GM21786 (cell line): Measurements from ENCODE around the gene LRFN5.
"Not testable (repeated sequence)": the region's sequence is repeated elsewhere in the genome, so short reads cannot be mapped to it uniquely, and the experiment has no call there.

Experiments
- ATAC-seq: cut with Tn5 transposase; IDR thresholded peaks from one replicate; pipeline ENCODE4 v1.9.1; 2021; ENCODE audit not compliant: unreplicated experiment

LRFN5 gene

DNA sequence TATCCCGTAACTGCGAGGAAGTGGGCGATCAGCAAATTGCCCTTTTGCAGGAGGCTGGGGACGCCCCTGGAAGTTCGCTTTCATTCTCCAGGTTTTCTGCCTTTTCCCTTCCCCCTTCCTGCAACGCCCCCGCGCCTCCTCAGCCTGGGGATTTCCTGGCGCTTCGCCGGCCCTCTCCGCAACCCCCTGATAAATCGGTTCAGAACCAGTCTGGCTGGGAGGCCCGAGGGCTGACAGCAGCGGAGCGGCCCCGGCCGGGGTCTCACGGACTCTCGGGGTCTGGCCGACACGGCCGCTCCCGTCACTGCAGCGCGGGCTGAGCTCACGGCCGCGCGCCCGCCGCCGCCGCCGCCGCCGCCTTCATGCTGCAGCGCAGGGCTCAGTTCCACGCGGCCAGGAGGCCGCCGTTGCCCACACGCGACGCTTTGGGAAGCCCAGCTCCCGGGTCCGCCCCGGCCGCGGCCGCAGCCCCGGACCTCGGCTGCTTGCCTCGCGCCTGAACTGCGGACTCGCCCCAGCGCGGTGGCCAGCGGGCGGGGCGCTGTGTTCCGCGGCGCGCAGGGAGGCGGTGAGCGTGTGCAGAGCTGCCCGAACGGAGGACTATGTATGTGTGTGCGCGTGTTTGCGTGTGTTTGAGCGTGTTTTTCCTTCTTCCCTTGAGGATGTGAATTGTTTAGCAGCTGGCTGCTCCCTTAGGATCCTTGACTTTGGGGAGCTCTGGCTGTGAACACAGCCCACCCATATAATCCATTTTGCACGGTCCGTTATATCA is at the start of gene LRFN5:
Gene LRFN5 (plus strand): TSS at position 345 of the 772 bp plus-strand sequence.
- ATAC-seq = no peak

DNA sequence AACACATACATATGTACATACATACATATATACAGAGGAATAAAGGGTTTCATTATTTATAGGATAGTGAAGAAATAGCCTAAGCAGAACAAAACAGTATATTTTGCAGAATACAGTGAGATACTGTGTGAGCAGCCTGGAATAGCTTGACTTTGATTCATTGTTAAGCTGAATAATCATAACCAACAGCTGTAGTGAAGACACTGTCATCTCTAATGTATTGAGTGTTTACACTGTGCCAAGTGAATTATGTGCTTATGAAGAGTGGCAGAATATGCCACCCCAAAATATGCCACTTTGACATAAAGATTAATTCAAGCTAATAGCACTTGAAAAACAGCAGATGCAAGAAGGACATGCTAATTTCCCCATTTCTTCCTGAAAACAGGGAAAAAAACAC is 48.2 kb upstream of the LRFN5 start:
- no peak for ATAC-seq

DNA sequence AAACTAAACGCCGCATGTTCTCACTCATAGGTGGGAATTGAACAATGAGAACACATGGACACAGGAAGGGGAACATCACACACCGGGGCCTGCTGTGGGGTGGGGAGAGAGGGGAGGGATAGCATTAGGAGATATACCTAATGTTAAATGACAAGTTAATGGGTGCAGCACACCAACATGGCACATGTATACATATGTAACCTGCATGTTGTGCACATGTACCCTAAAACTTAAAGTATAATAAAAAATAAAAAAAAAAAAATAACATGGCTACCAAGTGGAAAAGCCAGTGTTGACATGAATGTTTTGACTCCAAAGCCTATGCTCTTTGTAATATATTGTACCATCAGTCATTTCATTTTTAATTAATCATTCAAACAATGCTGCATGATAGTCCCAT is 39.8 kb upstream of the LRFN5 start:
- ATAC-seq = not testable (repeated sequence)

DNA sequence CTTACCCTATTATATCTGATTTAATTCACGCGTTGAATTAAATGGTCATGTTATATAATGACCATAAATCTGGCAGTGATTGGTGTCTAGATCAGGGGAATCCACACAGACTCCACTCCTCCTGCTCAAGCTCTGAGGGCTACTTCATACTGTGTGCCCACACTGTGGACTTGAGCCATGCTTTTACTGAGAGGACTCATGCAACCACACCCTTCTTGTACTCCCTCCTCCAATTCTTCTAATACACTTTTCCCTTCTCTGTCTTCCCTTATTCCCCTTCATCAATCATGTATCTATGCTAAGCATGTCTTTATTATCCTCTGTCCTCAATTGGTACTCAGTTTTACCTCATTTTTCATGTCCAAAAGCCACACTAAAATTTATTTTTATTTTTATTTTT is 37.7 kb upstream of the LRFN5 start:
- no peak for ATAC-seq

DNA sequence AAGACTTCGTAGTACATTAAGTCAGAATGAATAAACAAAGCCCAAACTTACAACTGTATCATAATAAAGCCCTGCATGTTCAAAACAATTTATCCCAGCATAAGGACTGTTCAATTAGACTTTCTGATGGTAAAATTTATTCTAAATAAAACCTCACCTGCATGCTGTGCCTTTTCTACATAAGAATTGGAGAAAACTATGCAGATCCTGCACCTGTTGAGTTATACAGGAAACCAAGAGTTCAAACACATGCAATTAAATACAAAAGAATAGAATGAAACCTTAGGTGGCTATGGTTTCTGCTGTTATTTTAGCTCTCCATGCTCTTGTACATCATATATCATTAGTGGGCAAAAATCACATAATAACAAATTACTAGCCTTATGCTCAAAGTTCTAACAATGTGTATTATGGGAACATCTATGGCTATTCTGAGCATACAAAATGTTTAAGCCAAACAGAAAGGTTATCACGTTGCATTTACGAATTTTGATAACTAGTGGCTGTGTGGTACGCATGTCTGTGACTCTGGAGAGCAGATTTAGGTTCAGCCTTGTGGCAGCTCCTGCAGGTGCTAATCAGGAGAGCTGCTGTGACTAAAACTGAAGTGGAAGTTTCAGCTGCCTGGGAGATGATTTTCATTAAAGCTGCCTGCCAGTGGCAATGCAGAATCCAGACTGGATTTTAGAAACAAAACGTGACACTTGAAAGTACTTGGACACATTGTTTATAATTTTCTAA is 36.1 kb upstream of the LRFN5 start:
- ATAC-seq = no peak

DNA sequence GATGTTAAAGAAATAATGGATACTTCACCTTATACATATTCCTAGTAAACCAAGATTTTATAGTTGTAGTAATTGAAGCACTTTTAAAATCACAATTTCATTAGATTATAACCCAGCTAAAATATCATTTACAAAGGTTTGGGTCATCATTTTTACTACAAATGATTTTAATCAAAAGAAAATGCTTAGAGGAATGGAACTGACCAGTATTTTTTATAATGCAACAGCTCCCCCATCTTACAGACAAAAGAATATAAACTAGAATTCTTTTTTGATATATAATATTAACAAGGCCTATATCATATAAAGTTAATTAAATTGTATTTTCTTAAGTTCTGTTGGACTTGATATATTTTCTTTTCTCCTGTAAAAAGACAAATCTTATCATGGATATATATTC is 20.4 kb upstream of the LRFN5 start:
- no peak for ATAC-seq

DNA sequence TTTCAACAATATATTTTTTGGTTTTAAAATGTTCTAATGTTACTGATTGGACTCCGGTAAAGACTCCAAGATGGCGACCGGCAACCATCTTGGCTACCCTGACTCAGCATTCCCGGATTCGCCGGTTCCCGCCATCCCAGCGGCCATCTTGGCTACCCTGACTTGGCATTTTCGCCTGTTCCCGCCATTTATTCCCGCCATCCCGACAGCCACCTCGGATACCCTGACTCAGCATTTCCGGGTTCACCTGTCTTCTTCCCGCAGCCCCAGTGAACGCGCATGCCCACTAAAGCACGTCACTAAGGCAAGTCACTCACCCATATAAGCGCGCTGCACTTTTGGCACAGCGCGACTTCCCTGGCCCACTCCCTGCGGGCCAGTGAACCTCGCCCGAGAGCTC is 9.0 kb upstream of the LRFN5 start:
- no peak for ATAC-seq

DNA sequence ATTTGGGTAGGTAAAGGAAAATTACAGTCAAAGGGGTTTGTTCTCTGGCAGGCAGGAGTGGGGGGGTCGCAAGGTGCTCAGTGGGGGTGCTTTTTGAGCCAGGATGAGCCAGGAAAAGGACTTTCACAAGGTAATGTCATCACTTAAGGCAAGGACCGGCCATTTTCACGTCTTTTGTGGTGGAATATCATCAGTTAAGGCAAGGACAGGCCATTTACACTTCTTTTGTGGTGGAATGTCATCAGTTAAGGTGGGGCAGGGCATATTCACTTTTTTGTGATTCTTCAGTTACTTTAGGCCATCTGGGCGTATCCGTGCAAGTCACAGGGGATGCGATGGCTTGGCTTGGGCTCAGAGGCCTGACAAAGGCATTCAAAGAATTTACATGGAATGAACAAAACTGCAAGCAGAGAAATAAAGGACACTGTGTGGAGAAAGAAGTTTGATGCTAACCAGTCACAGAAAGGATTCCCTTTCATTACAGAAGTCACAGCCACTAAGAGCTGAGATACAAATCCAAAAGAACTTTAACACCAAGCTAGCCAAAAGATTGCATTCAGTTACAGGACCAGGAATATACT is 6.8 kb upstream of the LRFN5 start:
- ATAC-seq = not testable (repeated sequence)

DNA sequence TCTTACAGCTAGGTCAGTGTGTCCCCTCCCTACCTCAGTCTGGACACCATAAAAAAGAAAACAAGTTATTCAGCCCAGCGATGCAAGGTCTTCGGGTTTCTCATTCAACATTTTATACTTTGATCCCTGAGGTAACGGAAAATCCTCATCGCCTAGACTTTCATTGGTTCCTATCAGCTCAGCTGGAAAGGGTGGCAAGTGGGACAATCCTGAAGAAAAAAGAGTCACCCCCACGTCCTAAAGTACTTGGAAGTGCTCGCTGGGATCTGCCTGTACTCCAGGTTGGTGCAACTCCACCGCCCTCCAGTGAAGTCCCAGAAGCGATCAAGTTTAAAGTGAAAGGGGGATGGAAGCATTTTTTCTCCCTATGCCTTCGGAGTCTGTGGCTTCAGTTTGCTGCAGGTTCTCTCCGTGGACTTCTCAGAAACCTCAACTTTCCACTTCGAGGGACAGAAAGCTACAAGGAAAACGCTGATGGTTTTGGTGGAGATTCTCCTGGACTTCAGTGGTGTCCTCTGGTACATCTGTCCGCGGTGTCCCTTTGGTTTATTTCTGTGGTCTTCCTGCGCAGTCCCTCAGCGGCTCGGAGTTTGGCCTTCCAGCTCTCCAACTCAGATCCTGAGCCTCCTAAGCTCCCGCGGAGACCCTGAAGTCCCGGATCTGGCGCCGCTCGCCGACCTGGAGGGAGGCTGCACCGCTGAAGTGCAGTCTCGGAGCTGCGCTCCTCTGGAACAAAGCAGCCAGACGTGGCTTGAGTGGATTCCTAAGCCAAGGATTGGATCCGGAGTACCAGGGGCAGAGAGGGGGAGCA is 1.8 kb upstream of the LRFN5 start:
- no peak for ATAC-seq

DNA sequence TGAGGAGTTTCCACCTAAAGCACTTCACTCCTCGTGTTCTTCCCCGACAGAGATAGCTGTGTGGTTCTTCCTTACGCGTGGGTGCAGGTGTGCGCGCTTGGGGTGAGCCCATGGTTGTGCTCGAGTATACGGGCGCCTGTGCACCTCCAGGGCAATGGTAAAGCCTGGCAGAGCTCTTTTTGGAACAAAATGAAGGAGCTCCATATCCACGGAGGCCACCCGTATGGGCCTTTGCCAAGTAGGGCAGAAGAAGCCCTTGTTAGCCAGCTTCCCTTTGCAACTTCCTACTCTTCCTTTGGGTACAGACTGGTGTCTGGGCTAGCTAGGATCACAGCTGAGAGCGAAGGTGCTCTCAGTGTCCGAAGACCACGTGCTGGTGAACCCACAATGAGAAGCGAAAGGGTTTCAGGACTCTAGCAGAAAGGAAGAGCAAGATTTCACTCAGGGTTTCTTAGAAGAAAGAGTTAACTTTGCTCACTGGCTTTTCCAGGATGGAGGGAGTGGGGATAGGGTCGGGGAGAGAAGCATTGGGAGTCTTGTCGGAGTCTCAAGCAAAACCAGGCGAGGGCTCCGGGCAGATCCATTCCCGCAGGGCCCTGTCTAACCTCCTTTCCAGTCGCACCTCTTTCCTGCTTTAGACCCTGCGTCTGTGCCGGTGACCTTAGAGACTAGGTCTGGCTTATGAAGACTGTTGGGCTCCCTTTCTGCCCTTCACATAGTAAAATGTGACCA is 960 bp upstream of the LRFN5 start:
- no peak for ATAC-seq

DNA sequence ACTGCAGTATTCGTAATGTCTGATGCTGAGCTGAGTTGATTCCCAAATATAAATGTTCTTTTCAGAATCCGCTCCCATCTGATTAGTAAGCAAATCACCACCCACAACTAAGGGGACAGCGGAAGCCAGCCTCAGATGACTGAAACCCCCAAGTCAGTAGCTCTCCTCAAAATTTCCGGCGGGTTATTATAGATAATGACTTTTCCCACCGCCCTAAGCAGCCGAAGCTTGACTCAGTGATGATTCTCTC is 469 bp upstream of the LRFN5 start:
- no peak for ATAC-seq

DNA sequence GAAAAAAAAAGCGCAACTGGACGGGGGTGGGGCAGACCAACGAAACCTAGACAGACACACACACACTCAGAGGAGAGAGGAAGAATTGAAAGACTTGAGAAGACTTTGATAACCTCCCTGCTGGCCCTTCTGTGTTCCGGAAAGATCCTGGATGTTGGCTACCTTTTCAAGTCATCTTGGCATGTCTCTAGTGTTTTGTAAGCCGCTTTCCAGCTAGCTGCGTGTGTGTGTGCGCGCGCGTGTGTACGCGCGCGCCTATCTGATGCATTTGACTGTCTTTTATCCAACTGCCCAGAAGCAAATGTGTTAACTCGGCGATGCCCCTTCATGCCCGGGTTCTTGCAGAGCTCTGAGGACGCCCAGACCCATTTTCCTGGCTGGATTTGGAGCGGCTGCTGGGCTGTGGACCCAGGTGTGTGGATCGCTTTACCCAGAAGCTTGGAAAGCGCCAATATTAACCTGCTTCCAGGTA is 664 bp downstream of the LRFN5 start:
- no peak for ATAC-seq

DNA sequence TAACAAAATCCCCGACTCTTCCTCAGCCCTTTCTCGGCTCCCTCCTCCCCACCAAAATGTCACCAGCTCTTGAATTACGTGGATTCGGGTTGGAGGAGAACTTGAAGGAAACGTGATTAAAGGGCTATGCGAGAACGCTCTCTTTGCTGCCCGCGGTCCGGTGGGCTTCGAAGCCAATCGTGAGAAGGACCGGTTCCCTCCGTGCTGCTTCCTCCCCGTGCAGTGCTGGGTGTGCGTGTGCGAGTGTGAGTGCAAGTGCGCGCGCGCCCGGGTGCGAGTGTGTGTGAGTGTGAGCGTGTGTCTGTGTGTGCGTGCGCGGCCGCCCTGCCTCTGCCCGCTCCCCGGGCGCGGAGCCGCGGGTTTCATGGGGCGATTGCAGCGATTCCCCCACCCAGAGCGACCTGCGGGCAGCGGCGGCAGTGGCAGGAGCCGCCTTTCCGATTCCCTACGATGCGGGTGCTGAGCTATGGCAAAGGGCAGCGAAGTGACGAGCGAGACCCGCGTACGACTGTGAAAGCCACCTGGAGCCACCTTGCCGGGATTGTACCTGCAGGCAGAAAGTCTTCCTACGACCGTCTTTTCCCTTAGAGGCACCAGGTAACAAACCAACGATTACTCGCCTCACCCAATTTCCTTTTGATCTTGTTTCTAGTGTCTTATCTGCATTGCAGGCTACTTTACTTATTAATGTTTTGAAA is 1.4 kb downstream of the LRFN5 start:
- ATAC-seq = no peak

DNA sequence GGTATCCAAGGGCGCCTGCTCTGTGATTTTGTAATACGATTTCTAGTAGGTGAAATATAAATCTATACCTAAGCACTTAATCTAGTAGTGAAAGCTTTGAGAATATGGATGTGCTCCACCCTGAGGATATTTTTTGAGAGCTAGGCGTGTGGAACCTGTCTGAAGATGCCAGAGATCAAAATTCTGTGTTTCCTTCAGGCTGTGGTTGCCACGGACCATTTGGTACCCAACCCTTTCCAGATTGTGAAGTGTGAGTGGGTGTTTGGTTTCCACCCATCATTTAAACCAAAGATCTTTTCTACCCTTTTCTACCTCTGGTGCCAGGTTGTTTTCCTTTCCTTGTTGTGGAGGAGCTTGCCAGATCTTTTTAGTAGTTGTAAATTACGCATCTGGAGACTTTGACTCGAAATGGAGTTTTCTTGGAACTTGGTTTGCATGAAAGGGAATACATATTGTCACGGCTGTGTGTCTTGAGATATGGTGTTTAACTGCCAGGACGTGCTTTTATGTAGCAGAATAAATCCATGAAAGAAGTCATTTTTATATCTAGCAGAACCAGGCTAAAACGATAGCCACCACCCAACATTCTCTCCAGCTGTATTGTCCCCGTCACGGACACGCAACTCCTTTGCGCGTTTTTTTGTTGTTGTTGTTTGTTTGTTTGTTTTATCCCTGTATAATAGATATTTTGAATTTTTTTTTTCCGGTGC is 2.2 kb downstream of the LRFN5 start:
- no peak for ATAC-seq

DNA sequence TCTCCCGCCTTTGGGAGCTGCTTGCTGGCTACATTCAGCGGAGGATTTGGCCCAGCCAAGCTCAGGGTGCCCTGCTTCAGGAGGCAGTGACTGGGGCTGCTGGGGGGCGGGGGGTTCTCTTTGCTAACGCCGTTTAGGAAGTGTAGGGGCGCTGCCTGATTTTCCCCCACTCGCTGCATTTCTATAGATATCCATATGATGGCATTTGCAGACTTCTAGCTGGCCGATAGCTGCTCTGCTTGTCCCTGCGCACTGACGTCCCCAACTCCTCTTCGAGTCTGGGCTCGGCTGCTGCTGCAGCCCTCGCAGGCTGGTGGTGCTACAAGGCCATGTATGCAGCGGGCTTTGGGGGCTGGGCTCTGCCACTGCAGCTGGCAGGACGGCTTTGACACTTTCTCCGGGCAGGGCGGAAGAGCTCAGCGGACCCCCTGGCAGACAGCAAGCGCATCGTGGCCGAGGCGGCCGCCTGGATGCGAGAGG is 3.1 kb downstream of the LRFN5 start:
- no peak for ATAC-seq

DNA sequence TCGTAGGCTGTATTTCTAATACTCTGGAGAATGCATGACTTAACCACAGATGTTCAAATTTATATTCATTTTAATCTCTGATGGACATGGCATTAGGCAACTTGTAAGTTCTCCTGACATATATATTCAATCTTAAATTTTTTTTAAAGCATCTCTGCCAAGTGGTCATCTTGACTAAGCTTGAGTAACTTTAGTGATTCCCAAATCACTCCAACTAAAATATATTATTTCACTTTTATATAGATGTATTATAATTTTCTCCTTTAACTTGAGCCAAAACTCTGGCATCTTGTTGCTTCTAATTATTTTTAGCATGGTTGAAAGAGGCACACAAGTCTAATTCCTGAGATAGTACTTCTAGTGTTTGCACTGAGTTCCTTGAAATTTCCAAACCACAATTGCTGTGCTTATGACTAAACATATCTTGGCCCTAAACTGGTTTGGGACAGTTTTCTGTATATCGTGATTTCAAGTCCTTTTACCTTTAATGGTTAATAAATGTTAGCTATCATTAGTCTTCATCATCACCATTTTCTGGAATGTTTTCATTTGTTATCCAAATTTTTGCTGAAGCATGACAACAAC is 8.4 kb downstream of the LRFN5 start:
- no peak for ATAC-seq

DNA sequence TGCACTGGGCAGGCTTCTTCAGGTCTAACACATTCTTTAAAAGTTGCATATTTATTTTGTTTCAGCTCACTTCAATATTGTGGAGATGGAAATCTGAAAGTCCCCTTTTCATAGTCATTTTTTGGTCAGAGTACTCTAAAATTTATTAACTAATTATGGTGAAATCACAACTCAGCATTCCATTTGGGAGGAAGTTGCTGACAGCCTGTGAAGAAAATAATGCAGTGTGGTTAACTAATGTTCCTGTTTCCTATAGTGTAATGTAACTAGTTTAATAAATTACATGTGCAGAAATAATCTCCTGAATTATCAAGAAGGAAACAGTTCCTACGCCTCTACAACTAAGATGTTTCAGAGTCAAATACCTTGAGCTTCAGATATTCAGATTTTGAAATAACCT is 17.1 kb downstream of the LRFN5 start:
- ATAC-seq = no peak

DNA sequence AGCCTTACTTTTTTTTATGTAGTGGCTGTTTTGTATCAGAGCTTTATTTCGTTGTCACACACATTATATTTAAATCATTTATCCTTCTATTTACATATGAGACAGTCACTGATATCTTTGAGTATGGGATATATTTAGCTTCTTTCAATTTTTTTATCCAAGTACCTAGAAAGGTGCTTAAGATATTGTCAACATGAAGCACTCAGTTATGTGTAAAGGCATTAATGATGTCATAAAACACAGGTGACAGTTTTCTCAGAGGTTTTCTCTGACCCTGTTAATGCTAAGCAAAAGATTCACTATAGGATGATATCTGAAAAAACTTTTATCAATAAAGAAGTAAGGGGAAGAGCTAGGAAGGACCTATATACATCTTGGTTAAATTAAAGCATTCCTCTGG is 23.2 kb downstream of the LRFN5 start:
- ATAC-seq = no peak

DNA sequence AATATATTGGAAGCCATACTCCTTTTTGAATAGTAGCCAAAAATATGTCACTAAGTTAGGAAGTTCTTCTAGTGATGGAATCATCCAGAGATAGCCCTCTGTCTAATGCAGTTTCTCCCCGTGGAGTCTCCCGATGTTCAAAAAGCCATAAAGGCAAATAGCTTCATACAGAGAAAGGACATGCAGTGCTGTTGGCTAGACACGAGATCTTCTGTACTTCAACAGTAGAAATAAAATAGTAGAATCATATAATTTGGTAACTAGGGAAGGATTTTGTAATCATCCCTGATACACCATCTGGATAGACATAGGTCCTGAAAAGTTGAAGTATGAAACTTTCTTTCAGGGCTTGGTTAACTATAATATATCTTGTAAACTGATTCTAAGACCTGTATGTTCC is 27.6 kb downstream of the LRFN5 start:
- no peak for ATAC-seq
